Right ventricle myocardium superior (tissue), 1 donor: ENCODE measurements around the gene TUBGCP2. TPM values are rescaled to one million over a fixed set of nuclear protein-coding genes. Genes with fewer than 3 reads are reported as not detected.
A peak's percentile ranks its signal among the peaks of the same experiment; 100 is the strongest.
"Not testable (repeated sequence)": the region's sequence is repeated elsewhere in the genome, so short reads cannot be mapped to it uniquely, and the experiment has no call there.

Experiments
- ATAC-seq: fragments of 200-7000 bp; cut with Tn5 transposase; one replicate; pipeline ENCODE4 v1.9.1; 2020; ENCODE audit warnings: mild to moderate bottlenecking; ENCODE audit not compliant: poor library complexity
- DNase-seq: peaks from one replicate; pipeline ENCODE4 v3.0.0-alpha.2; 2020
- intact Hi-C: fragments of 100-400 bp; cut with DNase I; formaldehyde crosslinking; loops from one replicate; pipeline ENCODE4 v1.11.2; 2022
- total RNA-seq: library from RNA; stranded (reverse); fragmentation: NEBNext Ultra II Directional; extraction: Animal tissue kit (Norgen Biotek cat#: 25700); gene quantifications from one replicate; pipeline ENCODE4 v1.2.1, GENCODE V29; 2021
- donor health status: DM: no; HTN: yes; CAD: no; lungs with severe emphysema.

TUBGCP2 gene
- total RNA-seq, 1 donor from 2014 or later, result 38.5 TPM

DNA sequence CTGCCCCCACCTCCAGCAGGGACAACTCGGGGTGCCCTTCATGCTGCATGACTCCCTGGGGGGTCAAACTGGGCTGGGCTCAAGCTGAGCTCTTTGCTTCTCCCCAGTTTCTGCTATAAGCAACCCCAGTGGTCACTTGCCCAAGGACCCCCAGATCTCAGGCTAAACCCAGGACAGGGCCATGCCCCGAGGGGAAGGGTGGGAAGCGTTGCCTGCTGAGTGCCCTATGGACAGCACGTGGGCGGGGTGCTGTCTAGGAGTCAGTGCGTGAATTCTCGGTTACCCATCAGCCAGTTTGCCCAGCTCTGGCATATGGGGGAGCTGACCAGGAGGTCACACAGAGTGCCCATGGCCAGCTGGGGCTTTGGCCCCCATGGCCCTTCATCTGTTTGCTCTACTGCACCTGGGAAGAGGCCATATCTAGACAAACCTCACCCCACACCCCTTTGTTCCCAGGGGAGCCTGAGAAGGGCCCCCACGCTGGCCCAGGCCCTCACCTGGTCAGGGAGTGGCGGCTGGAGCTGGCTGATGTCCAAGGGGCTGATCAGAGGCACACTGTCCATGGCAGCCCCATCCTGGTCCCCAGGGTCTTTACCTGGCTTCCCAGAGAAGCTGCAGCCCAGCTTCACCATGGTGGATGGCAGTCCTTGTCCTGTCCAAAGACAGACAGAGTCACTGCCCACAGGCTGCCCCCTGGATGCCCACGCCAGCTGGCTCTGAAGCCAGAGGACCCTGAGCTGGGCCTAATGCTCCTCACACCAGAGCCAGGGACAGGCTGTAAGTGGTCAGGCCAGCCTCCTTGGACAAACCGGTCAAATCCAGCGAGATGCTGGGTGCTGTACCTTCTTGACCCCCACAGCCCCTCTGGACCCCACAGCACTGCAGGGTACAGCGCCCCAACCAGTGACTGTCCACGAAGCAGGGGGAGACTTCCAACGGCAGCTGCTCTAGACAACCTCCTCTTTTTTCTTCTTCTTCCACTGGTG, 20.0 kb upstream of the TUBGCP2 start:
- no peak for ATAC-seq
- intact Hi-C loops, result loop anchor here (5.0 kb wide), 1 partner anchor 279 kb away; no protein-coding TSS in a partner anchor
- DNase-seq, result peak; percentile 20

- intact Hi-C loops, result loop anchor here (5.0 kb wide), 1 partner anchor 279 kb away; no protein-coding TSS in a partner anchor
- no peak for ATAC-seq
- DNase-seq, result peak; percentile 20
Measured at GRCh38 chr10:133327651-133328357, 19.1 kb upstream of the TUBGCP2 start.

DNA sequence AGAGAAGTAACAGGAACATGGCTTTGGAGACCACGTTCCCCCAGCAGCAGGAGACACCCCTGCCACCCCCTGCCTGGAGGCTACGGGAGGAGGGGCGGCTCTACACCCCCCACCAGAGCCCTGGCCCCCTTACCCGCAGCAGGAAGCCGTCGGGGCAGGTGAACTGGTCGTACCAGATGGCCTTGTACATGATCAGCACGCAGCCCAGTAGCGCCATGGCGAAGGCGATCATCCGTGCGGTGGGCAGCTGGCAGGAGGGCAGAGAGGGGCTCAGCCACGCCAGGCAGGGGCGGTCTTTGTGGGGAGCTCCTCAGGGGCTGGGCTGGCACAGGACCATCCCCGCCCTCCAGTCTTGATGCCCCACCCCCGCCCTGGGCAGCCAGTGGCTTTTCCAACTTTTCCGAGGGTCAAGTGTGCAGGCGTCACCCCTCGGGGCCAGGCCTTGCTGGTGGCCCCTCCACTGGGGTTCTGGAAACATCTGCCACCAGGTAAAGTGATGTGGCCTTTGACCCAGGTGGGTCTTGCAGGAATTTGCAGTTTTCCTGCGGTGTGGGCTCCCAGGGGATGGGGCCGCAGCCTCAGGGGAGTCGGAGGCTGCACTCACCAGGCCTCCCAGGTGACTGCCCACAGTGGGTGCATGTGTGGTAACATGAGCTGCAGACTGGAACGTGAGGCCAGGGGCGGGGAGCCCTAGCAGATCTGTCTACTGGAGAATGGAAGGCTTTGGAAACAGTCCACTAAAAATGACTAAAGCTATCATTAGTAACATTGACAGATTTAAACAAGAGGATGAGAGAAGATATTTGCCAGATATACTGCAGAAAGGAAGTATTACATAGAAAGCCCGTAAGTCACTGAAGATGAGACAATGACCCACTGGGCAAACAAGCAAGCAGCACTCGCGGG, 18.3 kb upstream of the TUBGCP2 start:
- DNase-seq, result peak; percentile 36
- intact Hi-C loops, result loop anchor here (5.0 kb wide), 1 partner anchor 280 kb away; no protein-coding TSS in a partner anchor

GRCh38 chr10:133326223-133326551, 17.5 kb upstream of the TUBGCP2 start:
- intact Hi-C loops, result loop anchor here (5.0 kb wide), 1 partner anchor 281 kb away; no protein-coding TSS in a partner anchor
- no peak for DNase-seq
- no peak for ATAC-seq

More for the DNA sequence above, 18.3 kb upstream of the TUBGCP2 start:
- ATAC-seq, result no peak

DNA sequence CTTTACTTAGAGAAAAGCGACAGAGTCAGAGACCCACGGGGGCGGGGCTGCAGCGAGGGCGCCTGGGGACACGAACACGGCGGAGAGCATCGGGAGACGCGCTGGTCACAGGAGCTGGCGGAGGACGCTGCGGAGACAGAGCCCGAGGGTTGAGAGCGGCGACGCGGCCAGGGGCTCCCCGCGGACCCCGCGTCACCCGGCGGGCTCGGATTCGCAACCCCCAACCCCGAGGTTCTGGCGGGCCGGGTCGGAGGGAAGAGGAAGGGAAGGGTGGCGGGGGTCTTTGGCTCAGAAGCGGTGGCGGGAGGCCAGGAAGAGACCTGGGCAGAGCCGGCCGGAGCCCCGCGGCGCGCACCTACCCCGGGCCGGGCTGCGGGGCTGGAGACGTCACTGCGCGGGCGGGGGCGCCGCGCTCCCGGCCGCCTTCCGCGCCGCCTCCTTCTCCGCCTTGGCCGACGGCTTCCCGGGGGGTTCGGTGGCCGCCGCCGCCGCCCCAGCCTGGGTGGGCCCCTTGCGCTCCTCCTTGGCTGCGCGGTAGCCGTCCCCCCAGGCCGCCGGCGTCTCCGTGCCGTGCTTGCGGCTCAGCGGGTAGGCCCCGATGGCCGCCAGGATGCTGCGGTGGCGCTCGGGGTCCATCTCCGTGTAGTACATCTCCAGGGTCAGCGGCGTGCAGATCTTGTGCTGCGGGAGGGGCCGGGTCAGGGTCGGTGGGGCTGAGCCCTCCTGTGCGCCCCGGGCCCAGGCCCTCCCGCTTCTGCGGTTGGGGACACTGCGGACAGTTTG, 17.0 kb upstream of the TUBGCP2 start:
- intact Hi-C loops, result loop anchor here (5.0 kb wide), 1 partner anchor 282 kb away; no protein-coding TSS in a partner anchor
- ATAC-seq (peak; percentile 38), DNase-seq (peak; percentile 45)

DNA sequence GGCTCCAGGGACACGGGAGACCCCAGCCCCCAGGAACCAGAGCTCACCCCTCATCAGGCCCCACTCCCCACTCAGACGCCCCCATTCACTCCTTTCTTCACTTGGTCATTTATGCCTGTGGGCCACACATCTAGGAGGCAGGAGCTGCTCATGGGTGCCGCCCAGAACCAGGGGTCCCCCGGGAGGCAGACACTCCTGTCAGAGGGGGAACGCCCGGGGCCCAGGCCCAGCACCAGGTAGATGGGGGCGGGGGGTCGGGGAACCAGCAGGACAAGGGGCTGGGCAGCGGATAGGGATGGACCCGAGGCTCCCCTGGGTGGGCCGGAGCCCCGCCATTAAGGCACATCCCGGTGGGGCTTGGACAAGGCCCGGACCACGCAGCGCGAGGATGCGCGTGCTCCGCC, 16.2 kb upstream of the TUBGCP2 start:
- intact Hi-C loops, result loop anchor here (5.0 kb wide), 1 partner anchor 282 kb away; no protein-coding TSS in a partner anchor
- peak; percentile 5 for ATAC-seq
- no peak for DNase-seq

- peak; percentile 82 for ATAC-seq
- intact Hi-C loops, result no loop called here
Measured at GRCh38 chr10:133324198-133324792, 15.6 kb upstream of the TUBGCP2 start.

GRCh38 chr10:133322064-133322709, 13.5 kb upstream of the TUBGCP2 start:
- ATAC-seq, intact Hi-C loops: not testable (repeated sequence)

More at GRCh38 chr10:133324198-133324792, 15.6 kb upstream of the TUBGCP2 start:
- DNase-seq, result peak; percentile 76

DNA sequence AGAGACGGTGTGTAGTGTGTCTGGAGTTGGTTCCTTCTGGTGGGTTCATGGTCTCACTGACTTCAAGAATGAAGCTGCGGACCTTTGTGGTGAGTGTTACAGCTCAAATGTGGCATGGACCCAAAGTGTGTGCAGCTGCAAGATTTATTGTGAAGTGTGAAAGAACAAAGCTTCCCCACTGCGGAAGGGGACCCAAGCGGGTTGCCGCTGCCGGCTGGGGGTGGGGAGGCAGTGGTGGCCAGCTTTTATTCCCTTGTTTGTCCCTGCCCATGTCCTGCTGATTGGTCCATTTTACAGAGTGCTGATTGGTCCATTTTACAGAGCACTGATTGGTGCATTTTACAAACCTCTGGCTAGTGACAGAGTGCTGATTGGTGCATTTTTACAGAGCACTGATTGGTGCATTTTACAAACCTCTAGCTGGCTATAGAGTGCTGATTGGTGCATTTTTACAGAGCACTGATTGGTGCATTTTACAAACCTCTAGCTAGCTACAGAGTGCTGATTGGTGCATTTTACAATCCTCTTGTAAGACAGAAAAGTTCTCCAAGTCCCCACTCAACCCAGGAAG, 12.3 kb upstream of the TUBGCP2 start:
- DNase-seq, intact Hi-C loops, ATAC-seq: not testable (repeated sequence)

More at GRCh38 chr10:133322064-133322709, 13.5 kb upstream of the TUBGCP2 start:
- DNase-seq, result peak; percentile 3

- peak; percentile 72 for DNase-seq
- peak; percentile 91 for ATAC-seq
- intact Hi-C loops, result no loop called here
Measured at GRCh38 chr10:133318494-133319127, 9.9 kb upstream of the TUBGCP2 start.

DNA sequence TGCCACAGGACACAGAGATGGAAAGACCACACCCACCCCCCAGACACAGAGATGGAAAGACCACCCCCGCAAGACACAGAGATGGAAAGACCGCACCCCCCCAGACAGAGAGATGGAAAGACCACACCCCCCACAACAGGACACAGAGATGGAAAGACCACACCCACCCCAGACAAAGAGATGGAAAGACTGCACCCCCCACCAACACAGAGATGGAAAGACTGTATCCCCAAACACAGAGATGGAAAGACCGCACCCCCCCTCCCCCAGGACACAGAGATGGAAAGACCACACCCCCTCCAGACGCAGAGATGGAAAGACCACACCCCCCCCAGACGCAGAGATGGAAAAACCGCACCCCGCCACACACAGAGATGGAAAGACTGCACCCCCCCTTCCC, 8.1 kb upstream of the TUBGCP2 start:
- intact Hi-C loops, result no loop called here
- ATAC-seq (no peak), DNase-seq (no peak)

DNA sequence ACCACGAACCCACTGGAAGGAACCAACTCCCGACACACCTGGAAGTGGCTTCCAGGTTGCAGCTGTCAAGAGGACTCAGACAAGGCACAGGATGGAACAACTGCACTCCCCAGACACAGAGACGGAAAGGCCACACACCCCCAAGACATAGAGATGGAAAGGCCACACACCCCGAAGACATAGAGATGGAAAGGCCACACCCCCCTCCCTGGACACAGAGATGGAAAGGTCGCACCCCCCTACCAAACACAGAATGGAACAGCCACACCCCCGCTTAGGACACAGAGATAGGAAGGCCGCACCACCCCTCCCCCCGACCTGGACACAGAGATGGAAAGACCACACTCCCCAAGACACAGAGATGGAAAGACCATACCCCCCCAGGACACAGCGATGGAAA, 7.6 kb upstream of the TUBGCP2 start:
- DNase-seq, result no peak
- ATAC-seq, result no peak
- intact Hi-C loops, result no loop called here

DNA sequence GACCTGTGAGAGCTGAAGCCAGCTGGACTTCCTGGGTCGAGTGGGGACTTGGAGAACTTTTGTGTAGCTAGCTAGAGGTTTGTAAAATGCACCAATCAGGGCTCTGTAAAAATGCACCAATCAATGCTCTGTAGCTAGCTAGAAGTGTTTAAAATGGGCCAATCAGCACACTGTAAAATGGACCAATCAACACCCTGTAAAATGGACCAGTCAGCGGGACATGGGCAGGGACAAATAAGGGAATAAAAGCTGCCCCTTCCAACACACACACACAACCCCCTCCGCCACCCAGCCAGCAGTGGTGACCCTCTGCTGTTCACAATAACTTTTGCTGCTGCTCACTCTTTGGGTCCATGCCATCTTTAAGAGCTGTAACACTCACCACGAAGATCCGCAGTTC, 7.2 kb upstream of the TUBGCP2 start:
- intact Hi-C loops, result no loop called here
- DNase-seq, result peak; percentile 17
- no peak for ATAC-seq

DNA sequence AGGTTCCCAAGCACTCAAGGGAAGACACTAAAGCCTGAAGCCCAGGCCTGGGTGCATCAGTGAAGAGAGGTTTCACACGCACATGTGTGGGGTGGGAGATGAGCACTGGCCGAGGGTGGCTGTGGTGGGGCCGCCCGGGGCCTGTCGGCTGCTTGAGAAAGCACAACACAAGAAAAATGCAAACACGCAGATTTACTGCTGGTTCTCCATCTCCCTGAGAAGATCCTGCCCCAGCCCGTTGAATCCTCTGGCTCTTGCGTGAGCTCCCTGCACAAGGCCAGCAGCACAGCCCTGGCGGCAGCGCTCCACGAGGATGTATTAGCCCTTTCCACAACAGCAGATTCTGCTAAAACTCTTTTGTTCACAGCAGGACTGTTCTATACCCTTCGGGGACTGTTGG, 6.2 kb upstream of the TUBGCP2 start:
- ATAC-seq (no peak), DNase-seq (no peak)
- intact Hi-C loops, result no loop called here

GRCh38 chr10:133313192-133313591, 4.5 kb upstream of the TUBGCP2 start:
- no peak for DNase-seq
- no peak for ATAC-seq
- intact Hi-C loops, result no loop called here

- ATAC-seq, result no peak
- DNase-seq, result no peak
- intact Hi-C loops, result no loop called here
Measured at GRCh38 chr10:133312769-133313145, 4.1 kb upstream of the TUBGCP2 start.
